Right forelimb (tissue), 1 donor: ENCODE results near the gene PELI1.
A peak's percentile ranks its signal among the peaks of the same experiment; 100 is the strongest.

Experiments
- DNase-seq: peaks from one replicate; pipeline ENCODE4 v3.0.0-alpha.2; 2018

The PELI1 gene

DNA sequence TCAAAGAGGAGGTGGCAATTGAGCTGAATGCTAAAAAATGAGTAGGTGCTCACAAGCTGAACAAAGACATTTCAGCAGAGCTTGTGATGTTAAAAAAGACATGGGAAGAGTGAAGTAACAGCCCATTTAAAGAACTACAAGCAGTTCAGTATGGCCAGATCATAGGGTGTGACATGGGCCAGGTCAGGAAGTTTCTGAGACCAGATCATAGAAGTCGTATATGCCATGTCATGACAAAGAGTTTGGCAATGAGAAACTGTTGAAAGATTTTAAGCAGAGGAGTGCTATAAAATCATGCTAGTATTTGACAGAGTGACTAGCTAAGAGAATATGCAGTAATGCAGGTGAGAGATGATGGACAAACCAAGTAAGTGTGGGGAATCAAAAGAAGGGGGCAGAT, 7.3 kb upstream of the PELI1 start:
- DNase-seq = no peak

DNA sequence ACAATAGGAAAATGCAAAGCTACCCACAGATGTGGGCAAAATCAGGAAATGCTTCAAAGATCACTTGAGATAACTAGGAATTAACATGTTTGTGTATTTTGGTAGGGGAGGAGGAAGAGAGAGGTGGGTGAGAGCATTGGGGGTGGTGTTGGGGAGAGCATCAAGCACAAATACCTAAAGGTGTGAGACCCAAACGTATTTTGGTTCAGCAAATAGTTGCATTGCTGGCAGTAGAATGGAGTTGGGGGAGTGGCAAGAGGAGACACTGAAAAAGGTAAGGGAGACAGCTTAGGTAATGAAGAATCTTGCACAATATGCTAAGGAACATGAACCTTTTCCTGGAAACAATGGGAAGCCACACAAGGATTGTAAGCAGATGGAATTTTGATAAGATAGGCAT, 1.5 kb upstream of the PELI1 start:
- DNase-seq = no peak

DNA sequence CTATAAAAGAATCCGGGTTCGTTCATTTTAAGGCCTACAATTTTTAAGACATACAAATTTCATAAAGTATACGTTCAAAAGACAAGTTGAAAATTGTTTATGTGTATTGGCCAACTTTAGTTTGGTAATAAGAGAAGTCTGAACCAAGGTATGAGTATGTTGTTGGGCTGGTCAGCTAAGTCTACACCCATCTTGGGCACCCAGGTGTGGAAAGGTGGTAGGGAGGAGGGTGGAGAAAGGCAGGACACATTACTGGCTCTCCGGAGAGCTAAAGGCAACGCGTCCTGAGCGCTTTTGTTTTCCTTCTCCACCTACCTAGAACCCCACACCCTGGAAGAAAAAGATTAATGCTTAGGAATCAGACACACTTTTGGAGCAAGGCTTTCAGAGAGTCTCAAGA, 899 bp upstream of the PELI1 start:
- DNase-seq = no peak

DNA sequence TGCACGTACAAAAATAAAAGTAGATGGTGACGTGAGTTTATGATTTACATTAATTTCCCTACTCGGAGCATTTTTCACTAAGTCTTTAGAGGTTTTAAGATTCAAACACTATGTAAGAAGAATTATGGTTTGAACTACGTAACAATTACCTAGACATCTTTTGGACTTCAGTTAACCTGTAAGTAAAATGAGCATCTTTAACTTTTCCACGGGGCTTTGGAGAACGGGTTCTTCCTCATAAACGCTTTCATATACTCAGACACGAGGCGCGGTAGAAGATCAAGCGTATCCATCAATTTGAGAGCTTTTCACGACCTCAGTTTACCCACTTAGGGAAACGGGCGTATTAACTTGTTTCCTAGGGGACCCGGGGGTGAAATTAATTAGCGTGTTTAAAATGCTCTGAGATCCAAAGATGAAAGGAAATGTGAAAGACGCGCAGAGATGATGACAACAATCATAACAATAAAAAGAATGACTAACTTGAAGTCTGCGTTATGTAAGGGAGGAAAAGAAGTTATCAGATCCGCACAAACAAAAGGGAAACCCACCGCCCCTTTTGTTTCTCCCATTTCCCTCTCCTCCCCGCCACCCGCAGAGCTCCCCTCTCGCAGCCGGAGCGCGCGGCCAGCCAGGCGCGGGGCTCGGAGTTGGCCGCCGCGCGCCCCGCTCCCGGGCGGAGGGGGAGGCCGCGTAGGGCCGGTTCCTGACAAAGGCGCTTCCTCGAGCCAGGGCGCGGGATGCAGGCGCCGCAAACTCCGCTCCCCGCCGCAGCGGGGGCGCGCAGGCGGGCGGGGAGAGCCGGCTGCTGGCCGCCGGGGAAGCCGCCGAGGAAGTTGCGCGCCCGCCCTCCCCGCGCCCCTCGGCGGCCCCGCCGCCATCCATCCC, 807 bp downstream of the PELI1 start:
- peak; percentile 69 for DNase-seq

DNA sequence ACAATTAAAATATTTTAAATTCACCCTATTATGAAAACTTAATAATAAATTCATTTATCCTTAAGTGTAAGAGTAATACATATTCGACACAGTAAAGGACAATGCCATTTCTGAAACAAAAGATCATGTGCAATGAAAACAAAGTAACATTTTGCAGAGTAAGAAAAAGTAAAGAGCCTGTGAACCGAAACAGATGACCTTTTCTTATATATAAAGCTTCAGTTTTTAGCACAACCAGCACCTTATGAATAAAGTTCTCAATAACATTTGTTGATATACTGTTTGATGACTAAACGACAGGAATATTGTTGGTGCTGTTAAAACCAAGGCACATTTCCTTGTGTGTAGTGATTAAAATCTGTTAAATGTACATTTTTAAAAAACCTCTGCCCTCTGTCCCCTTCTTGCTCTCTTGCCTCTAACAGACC, 1.5 kb downstream of the PELI1 start:
- DNase-seq = no peak

DNA sequence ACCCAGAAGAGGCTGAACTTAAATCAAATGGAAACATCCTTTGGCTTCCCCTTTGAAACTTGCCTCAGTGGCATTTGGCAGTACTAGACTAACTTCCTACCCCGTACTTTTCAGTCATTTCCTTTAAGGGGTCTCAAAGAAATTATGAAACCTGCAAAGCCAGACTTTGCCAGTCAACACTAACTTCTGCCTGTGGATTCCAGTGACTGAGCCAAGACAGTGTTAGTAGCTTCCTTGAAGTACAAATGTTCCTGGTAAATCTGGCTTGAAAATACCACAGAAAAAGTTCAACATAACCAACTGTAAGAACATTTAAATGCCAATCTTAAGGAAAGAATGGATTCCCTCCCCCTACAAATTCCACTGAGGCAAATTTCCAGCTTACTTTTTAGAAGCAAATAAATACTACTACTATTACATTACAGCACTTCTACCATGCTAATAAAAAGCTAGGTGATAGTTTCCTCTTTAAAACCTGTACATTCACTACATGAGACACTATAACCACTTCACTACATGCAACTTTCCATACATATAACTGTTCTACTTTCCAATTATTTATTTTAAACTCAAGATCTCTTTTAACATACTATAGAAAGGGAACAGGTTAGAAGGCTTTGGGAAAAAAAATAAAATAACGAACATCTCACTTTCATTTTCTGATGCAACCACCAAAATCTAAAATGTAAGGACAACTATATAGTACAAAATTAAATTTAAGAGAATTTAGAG, 2.4 kb downstream of the PELI1 start:
- no peak for DNase-seq

DNA sequence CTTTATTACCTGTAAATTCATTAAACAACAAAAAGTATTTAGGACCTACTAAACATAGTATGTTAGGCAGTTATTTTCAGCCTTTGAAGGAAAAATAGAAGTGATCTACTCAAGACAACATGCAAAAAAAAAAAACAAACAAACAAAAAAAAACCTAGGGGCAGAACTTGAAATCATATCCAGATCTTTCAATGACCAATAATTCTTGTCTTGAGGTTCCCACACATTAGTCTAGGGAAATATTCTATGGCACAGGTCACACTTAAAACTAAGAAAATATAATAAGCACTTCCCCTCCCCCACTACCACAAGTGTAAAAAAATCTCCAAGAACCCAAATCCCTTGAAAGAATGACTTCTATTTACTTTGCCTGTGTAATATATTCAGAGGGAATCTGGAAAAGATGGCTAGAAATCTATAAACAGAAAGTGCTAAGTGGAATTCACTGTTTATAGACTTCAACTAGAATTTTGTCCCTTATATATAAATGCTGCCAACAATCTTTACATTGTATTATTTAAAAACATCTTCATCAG, 3.5 kb downstream of the PELI1 start:
- DNase-seq = no peak

DNA sequence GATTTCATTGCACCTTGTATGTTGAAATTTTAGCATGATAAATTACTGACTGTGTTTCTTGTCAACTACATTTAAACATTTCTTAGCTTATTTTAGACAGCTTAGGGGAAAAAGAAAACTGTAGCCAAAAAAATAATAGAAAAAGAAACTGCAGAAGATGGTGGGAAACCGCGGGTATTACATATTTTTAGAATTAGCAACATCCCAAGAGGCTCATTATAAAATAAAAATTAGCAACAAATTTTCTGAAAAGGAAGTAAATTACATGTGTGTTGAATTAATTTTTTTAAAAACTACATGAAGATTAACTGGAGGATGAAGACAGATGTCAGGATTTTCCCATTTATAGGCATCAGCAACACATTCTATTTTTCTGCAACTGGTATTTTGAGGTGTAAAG, 4.3 kb downstream of the PELI1 start:
- no peak for DNase-seq

DNA sequence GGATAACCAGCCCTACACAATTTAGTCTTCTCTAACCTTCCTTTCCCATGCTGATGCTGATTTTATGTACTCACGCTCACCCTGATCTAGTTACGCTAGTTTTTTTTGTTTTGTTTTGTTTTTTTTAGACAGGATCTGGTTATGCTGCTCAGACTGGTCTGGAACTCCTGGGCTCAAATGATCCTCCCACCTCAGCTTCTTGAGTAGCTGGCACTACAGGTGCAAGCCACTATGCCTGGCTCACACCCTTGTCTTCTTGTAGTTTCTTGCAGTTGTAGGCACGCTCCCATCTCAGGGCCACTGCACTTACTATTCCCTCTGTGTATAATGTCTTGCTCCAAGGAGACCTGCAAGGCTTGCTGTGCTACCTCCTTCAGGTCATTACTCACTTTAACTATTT, 6.2 kb downstream of the PELI1 start:
- no peak for DNase-seq

DNA sequence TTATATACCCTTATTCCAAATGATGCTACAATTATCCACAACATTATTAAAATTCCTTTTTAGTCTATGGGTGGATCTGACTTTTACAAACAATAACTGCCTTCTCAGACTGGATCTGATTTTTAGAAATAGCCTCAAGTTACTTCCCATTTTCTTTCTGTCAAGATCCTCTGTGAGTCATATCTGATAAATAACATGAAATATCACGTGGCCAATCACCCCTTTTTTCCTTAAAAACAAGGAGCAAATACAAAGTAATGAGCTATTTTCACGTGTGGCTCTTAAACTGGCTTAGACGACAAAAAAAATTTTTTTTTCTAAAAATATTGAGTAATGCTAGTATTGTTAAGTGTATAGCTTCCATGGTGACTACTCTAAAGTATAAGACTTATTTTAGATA, 6.7 kb downstream of the PELI1 start:
- DNase-seq = no peak

DNA sequence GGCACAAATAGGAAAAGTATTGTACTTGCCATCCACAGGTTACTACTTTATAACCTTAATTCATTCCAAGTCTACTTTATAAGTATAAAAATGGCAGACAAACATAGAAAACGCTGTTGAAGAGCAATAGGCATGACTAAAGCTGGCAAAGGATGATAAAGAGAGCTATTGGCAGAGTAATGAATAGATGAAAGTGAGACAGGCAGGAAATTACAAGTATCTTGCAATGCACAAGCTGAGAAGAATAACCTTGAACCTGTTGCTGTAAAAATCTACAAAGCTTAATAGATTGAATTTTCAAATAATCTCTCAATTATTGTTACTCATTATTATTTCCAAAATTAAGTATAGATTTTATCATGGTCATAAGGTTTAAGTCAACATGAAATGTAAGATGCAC, 8.8 kb downstream of the PELI1 start:
- DNase-seq = no peak

DNA sequence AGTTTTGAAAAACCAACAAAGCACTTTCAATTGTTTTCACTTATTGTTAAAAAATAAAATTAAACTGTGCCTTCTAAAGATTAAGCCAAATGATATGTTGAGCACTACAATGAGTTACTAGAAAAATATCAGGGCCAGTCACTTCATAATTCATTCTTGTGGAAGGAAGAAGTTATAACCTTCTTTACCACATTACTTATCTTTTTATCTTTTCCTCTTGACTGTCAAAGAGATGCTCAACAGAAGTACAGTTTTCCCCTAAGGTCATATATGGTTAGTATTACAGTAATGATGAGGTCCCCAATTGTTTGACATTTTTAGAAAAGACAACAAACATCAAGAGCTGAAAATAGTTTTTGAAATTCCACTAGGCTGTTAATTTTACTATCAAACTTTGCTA, 9.4 kb downstream of the PELI1 start:
- no peak for DNase-seq

DNA sequence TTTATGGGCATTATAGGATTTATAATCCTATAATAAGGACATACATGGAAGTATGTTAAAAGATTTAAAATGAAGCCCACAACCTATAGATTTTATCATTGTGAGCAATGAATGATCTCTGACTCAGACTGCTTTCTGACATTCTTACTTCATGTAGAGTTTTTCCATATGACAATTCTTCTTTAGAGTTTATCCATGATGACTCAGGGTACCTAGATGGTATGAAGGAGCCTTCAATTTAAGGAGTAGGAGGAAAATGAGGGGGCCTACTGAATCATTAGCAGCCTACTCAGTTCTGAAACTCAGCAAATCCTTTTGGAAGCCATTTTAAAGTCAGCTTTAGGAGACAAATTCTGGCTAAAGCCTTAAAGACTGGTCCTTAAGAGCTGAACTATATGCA, 10.4 kb downstream of the PELI1 start:
- no peak for DNase-seq

DNA sequence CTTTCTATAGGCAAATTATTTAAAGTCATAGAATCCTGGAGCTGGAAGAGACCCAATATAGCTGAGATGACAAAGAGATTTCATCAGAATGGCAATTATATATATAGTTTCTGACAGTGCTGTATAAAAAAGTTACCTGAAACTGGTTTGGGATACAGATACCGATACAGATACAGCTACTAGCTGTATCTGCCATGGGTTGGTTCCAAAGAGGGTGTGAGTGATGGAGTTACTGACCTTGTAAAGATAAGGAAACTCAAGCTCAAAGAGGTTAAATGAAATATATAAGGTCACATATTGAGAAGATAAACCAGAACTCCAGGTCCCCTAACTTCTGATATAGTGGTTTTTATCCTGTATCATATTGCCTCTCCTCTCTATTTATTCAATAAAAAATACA, 10.9 kb downstream of the PELI1 start:
- no peak for DNase-seq

DNA sequence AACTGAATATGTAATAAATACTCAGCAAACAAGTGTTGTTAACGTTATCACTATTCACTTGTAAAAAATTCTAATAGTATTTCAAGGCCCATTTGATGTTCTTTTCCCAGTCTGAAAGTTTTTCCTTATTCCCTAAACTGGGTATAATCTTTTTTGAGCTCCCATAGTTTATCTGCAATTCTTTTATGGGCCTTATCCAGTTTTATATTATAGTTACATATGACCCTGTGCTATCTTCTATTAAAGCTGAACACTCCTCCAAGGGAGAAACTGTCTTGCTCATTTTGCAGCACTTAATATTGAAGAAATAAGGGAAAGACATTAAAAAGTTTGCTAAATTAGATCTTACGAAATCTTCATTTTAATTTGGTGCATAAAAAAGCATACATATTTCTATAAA, 13.9 kb downstream of the PELI1 start:
- DNase-seq = no peak

DNA sequence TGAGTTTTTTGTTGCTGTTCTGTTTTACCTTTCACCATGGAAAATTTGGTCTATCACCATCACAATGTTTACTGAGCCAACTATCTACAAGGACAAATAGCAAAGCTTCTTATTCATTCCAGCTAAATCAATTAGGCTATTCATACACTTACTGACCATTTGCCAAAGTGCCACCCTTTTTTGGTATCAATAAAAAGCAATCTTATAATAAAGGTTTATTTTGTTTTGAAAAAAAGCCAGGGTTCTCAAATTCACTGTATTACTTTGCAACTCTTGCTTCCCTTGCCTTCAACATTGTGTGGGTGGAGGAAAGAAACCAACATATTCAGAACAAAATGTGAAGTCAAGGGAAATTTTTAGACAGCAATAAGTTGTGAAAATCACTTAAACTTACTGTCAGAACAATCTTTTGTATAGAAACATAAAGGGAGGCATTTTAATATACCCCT, 15.3 kb downstream of the PELI1 start:
- DNase-seq = no peak

DNA sequence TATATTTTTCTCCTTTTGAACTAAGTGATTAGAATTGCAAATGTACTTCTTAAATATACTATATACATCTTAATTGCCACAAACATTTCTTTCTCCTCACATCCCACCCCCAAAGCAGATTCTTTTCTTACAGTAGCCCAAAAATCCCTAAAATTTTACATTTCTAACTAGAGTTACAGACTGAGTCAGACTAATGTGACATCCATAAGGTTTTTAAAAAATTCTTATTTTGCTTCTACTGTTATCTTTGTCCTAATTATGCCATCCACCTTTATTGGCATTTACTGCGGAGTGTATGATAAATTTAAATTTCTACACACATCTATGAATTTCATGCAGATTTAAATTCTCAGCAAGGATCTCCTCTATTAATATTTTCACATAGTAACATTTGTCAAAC, 15.8 kb downstream of the PELI1 start:
- no peak for DNase-seq

DNA sequence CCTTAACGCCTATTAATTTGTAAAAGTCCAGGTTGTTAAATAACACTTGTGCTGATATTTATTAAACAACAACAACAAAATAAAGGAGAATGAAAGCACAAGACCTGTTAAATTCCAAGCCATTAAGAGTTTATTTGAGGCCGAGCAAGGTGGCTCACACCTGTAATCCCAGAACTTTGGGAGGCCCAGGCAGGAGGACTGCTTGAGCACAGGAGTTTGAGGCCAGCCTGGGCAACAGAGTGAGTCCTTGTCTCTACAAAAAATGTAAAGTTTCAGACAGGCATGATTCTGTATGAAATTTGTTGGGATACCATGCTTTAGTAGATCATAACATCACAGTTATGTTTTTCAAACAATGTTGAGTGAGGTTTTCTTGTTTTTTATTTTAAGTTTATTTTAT, 17.1 kb downstream of the PELI1 start:
- DNase-seq = no peak

DNA sequence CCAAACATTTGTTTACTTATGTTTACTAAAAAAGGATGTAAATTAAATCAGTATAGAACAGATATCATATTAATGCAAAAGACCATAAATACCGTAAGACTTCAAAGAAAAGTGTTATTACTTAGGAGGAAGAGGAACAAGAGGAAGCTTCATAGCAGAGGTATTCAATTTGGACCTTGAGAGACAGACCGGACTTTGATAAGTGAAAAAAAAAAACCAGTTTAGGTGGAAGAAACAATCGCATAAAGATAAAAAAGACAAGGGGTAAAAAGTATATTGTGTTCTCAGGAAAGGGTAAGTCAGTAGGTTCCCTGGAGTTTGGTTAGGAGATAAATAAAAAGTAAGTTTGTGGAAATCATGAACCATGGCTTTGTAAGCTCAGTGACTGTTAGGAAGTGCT, 17.6 kb downstream of the PELI1 start:
- no peak for DNase-seq

DNA sequence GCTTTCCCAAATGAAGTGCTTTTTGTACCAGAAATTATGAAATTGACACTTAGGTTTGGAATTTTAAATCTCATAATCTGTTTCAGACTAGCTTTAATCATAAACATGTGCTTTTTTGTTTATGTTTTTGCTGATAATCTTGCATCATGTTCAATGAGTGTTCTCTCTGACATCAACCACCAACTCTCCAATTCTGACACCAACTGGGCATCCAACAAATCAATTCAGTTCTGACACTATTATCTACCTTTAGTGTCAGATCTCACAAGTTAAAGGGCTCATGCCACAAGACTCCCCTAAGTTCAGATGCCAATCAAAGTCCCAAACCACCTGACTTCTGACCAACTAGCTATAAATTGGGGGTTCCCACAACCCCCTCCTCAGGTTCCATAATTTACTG, 19.6 kb downstream of the PELI1 start:
- DNase-seq = no peak

DNA sequence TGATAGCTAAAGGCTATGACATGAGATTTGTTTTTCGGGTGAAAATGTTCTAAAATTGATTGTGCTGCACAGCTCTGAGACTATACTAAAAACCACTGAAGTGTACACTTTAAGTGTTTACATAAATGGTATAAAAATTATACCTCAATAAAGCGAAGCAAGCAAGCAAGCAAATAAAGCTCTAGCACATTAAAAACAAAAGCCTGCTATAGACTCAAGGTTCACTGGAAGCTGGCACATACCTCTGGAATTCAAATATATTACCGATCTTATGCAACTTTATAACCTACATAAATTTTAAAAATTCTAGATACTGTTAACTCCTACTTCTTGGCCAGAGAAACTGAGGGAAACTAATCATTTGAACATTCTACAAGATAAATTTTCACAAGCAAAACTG, 20.1 kb downstream of the PELI1 start:
- no peak for DNase-seq

DNA sequence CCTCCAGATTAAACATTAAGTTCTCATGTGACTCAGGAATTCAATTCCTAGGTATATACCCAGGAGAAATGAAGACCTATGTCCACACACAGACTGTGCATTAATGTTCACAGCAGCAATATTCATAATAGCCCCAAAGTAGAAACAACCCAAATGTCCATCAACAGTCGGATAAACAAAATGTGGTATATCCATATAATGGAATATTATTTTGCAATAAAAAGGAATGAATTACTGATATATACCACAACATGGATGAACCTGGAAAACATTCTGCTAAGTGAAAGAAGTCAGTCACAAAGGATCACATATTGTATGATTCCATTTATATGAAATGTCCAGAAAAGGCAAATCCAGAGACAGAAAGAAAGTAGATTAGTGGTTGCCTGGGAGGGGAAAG, 20.5 kb downstream of the PELI1 start:
- no peak for DNase-seq

DNA sequence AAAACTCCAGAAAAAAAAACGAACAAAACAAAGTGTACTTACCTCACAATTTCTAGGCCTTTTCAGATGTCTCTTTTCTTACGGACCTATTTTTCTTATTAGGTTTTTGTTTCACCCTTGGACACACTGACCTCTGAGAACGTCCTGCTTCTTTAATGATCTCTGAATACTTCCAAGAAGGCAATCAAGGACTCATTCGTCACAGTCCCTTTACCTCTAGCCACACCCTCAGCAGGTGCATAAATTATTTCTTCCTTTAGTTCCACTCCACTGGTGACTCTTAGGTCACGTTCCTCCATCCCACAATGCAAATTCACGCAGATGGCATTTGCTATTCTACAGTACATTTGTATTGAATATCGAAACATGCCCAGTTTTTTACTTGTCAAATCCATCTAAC, 21.9 kb downstream of the PELI1 start:
- no peak for DNase-seq

DNA sequence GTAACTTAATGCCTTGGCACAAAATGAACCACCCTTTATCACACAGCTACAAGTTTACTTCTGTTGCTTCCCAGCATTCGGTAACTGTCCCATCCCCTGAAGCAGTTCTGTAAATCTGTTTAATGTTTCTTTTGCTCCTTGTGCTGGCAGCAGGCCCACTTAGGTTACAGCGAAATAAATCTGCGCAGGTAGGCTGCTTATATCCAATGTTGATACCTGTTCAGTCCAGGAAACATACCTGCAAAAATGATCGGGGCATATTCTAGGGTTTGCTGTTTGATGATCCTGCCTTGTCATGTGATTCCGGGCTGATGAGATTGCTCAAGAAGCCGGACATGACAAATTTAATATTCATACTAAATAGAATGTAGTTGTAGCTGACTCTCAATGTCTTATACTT, 23.3 kb downstream of the PELI1 start:
- DNase-seq = no peak
